PC-9 (cell line): ENCODE data around the gene COL21A1. TPM values are rescaled to one million over a fixed set of nuclear protein-coding genes. Genes with fewer than 3 reads are reported as not detected.
"Not testable (repeated sequence)": the region's sequence is repeated elsewhere in the genome, so short reads cannot be mapped to it uniquely, and the experiment has no call there.

ENCODE experiments used
- BruUV-seq: library from RNA; stranded (reverse); fragments of 400-500 nt; replicated peaks from 2 replicates; lab custom pipeline; 2021; lab: Mats Ljungman, UMichigan
- CTCF ChIA-PET: fragments of 300-600 bp; sonication (Branson Sonifier 250); formaldehyde crosslinking; loops from one replicate; lab custom pipeline; 2022; ENCODE audit warnings: antibody characterized with exemption; lab: Charles Lee
- POLR2A ChIA-PET: fragments of 300-600 bp; sonication (Branson Sonifier 250); formaldehyde crosslinking; loops from one replicate; lab custom pipeline; 2022; ENCODE audit warnings: antibody characterized with exemption; ENCODE audit not compliant: unreplicated experiment; lab: Charles Lee
- DNase-seq, 2 experiments: peaks; one replicate each; pipeline versions ENCODE4 v3.0.0 to v3.0.0-alpha.2; 2015 to 2022; ENCODE audit warnings: mixed read lengths in 1 of 2
- H2AFZ ChIP-seq: fragments of 200-600 bp; sonication (generic); 2 replicates; pipeline ENCODE4 v1.8.1; 2017; ENCODE audit warnings: antibody characterized with exemption
- H3F3A ChIP-seq: fragments of 200-600 bp; sonication (generic); 2 replicates; pipeline ENCODE4 v1.8.1; 2017; ENCODE audit warnings: antibody characterized with exemption, mild to moderate bottlenecking, low read depth; ENCODE audit not compliant: insufficient read depth
- H3K27ac ChIP-seq: fragments of 200-600 bp; sonication (generic); 2 replicates; pipeline ENCODE4 v1.6.1; 2016; ENCODE audit warnings: mixed run types
- H3K27me3 ChIP-seq: fragments of 200-600 bp; sonication (generic); 2 replicates; pipeline ENCODE4 v1.6.1; 2016; ENCODE audit warnings: low read depth, mixed run types; ENCODE audit not compliant: insufficient read depth
- H3K36me3 ChIP-seq: fragments of 200-600 bp; sonication (generic); 2 replicates; pipeline ENCODE4 v1.6.1; 2016; ENCODE audit warnings: low read depth, mixed run types
- H3K4me1 ChIP-seq: fragments of 200-600 bp; sonication (generic); replicated peaks from 2 replicates; pipeline ENCODE4 v1.6.1; 2016; ENCODE audit warnings: mixed run types; ENCODE audit not compliant: insufficient read depth
- H3K4me2 ChIP-seq: fragments of 200-600 bp; sonication (generic); 2 replicates; pipeline ENCODE4 v1.6.1; 2017; ENCODE audit warnings: mixed run types
- H3K4me3 ChIP-seq: fragments of 200-600 bp; sonication (generic); 2 replicates; pipeline ENCODE4 v1.6.1; 2016; ENCODE audit warnings: mixed run types
- H3K79me2 ChIP-seq: fragments of 200-600 bp; sonication (generic); 2 replicates; pipeline ENCODE4 v1.6.1; 2017; ENCODE audit warnings: low read depth, mixed run types
- H3K9me2 ChIP-seq: fragments of 200-600 bp; sonication (generic); 2 replicates; pipeline ENCODE4 v1.8.1; 2017; ENCODE audit warnings: mild to moderate bottlenecking; ENCODE audit not compliant: insufficient read depth
- H3K9me3 ChIP-seq: fragments of 200-600 bp; sonication (generic); 2 replicates; pipeline ENCODE4 v1.8.1; 2016; ENCODE audit warnings: low read depth; ENCODE audit not compliant: insufficient read depth
- H4K20me1 ChIP-seq: fragments of 200-600 bp; sonication (generic); 2 replicates; pipeline ENCODE4 v1.8.1; 2017; ENCODE audit not compliant: insufficient read depth
- CTCF ChIP-seq: fragments of 200-600 bp; sonication (generic); conservative IDR thresholded peaks from 2 replicates; pipeline ENCODE4 v1.6.1; 2017; ENCODE audit warnings: mixed run types, antibody characterized with exemption, mild to moderate bottlenecking, moderate library complexity
- EZH2 ChIP-seq: fragments of 200-600 bp; sonication (generic); IDR thresholded peaks from 2 replicates; pipeline ENCODE4 v1.8.0; 2017; ENCODE audit warnings: antibody characterized with exemption, low read depth
- intact Hi-C: fragments of 100-400 bp; cut with micrococcal nuclease; formaldehyde crosslinking; loops from one replicate; pipeline ENCODE4 v1.10.0; 2022; ENCODE audit not compliant: unreplicated experiment
- total RNA-seq: library from RNA; stranded (reverse); gene quantifications from 2 replicates; pipeline ENCODE4 v1.2.3, GENCODE V29; 2021

COL21A1 gene
- total RNA-seq, 1 experiment from 2014 or later, result not detected

GRCh38 chr6:56021943-56022342, 225.4 kb downstream of the COL21A1 start:
- Histone ChIP-seq H3K4me3 (no peak overlapping the region), H3F3A (no peaks in the 10 kb centered on the region)
- CTCF ChIA-PET, result no interaction called here

GRCh38 chr6:56019973-56020372, 227.4 kb downstream of the COL21A1 start:
- no TSS peak for BruUV-seq
- H3K79me2 ChIP-seq, result no peaks in the 10 kb centered on the region
- CTCF ChIA-PET, result no interaction called here
- H3K9me3 ChIP-seq, result no peaks in the 10 kb centered on the region
- no peak overlapping the region for H3K4me3 ChIP-seq
- no peaks in the 10 kb centered on the region for H3F3A ChIP-seq
- no peaks in the 10 kb centered on the region for H4K20me1 ChIP-seq
- H3K36me3 ChIP-seq, result no peaks in the 10 kb centered on the region
- intact Hi-C loops, result no loop called here
- no peak overlapping the region for H2AFZ ChIP-seq
- no peaks in the 10 kb centered on the region for H3K27me3 ChIP-seq
- no peaks in the 10 kb centered on the region for H3K4me1 ChIP-seq
- TF ChIP-seq EZH2 (no peak), CTCF (no peak)
- no peak overlapping the region for H3K27ac ChIP-seq
- no peak for DNase-seq
- no peak overlapping the region for H3K4me2 ChIP-seq
- H3K9me2 ChIP-seq, result no peaks in the 10 kb centered on the region
- POLR2A ChIA-PET, result no interaction called here

More at GRCh38 chr6:56021943-56022342, 225.4 kb downstream of the COL21A1 start:
- Histone ChIP-seq H4K20me1 (no peaks in the 10 kb centered on the region), H3K79me2 (no peaks in the 10 kb centered on the region), H3K27ac (no peak overlapping the region), H3K9me3 (no peaks in the 10 kb centered on the region), H3K9me2 (no peaks in the 10 kb centered on the region), H2AFZ (no peak overlapping the region), H3K4me1 (no peaks in the 10 kb centered on the region), H3K27me3 (no peaks in the 10 kb centered on the region), H3K36me3 (no peaks in the 10 kb centered on the region), H3K4me2 (no peak overlapping the region)
- TF ChIP-seq EZH2, result no peak
- TF ChIP-seq CTCF, result no peak
- intact Hi-C loops, result no loop called here
- no TSS peak for BruUV-seq
- DNase-seq, result no peak
- POLR2A ChIA-PET, result no interaction called here

GRCh38 chr6:56017198-56017597, 230.2 kb downstream of the COL21A1 start:
- Histone ChIP-seq H2AFZ (no peak overlapping the region), H3K27me3 (no peaks in the 10 kb centered on the region), H3K9me3 (no peaks in the 10 kb centered on the region), H3K27ac (no peak overlapping the region), H3K4me3 (no peak overlapping the region), H3K4me2 (no peak overlapping the region), H3K79me2 (no peaks in the 10 kb centered on the region), H3K9me2 (no peaks in the 10 kb centered on the region), H3K4me1 (no peaks in the 10 kb centered on the region), H3F3A (no peaks in the 10 kb centered on the region), H4K20me1 (no peaks in the 10 kb centered on the region), H3K36me3 (no peaks in the 10 kb centered on the region)
- intact Hi-C loops, result no loop called here
- CTCF ChIA-PET, result no interaction called here
- no TSS peak for BruUV-seq
- DNase-seq, result no peak
- POLR2A ChIA-PET, result no interaction called here
- TF ChIP-seq CTCF, result no peak
- no peak for TF ChIP-seq EZH2

- H3K9me2 ChIP-seq, H3K27ac ChIP-seq, H3F3A ChIP-seq, H3K4me1 ChIP-seq, H3K4me3 ChIP-seq, CTCF ChIA-PET, intact Hi-C loops, BruUV-seq, POLR2A ChIA-PET, H3K4me2 ChIP-seq, H2AFZ ChIP-seq, DNase-seq, H3K79me2 ChIP-seq, H3K9me3 ChIP-seq, H4K20me1 ChIP-seq, H3K27me3 ChIP-seq, H3K36me3 ChIP-seq: not testable (repeated sequence)
Observed at GRCh38 chr6:56014039-56014438, 233.3 kb downstream of the COL21A1 start.
